ENCODE results near the gene DOC2A. TPM values are rescaled to one million over a fixed set of nuclear protein-coding genes. Genes with fewer than 3 reads are reported as not detected.

DOC2A gene
- total and polyA plus RNA-seq, 10 of the 15 experiments (the other 5 are each of a cell fraction or from before 2014, with no cell fraction given) = 0.06 to 0.17 (median 0.12) TPM; not detected in 6

DNA sequence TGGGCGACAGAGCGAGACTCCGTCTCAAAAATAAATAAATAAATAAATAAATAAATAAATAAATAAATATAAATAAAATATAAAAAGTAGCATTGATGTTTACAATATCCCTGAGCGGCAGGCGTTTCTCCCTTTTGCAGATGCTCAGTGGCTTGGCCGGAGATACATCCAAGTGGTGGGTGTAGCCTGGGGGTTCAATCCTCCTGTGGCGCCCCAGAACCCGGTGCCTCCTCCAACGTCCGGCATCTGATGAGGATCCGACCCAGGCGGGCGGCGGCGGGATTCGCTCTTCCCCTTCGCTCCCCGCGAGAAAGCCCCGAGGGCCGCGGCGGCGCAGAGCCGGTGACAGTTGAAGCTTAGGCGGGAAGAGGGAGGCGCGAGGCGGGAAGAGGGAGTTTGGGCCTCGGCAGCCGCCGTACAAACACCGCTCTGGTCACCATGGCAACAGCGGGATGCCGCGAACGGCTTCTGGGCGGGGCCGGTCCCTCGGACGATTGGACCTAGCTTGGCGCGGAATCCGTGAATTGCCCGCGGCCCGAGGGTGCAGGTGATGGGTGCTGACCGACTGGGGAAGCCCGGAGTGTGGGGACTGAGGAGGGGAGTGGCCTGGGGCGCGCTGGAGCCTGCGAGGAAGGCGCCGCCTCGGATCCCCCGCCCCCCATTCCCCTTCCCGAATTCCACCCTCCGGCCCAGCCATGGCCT is 42.0 kb upstream of the DOC2A start (continued):
- TF ChIP-seq, protein P1, sequence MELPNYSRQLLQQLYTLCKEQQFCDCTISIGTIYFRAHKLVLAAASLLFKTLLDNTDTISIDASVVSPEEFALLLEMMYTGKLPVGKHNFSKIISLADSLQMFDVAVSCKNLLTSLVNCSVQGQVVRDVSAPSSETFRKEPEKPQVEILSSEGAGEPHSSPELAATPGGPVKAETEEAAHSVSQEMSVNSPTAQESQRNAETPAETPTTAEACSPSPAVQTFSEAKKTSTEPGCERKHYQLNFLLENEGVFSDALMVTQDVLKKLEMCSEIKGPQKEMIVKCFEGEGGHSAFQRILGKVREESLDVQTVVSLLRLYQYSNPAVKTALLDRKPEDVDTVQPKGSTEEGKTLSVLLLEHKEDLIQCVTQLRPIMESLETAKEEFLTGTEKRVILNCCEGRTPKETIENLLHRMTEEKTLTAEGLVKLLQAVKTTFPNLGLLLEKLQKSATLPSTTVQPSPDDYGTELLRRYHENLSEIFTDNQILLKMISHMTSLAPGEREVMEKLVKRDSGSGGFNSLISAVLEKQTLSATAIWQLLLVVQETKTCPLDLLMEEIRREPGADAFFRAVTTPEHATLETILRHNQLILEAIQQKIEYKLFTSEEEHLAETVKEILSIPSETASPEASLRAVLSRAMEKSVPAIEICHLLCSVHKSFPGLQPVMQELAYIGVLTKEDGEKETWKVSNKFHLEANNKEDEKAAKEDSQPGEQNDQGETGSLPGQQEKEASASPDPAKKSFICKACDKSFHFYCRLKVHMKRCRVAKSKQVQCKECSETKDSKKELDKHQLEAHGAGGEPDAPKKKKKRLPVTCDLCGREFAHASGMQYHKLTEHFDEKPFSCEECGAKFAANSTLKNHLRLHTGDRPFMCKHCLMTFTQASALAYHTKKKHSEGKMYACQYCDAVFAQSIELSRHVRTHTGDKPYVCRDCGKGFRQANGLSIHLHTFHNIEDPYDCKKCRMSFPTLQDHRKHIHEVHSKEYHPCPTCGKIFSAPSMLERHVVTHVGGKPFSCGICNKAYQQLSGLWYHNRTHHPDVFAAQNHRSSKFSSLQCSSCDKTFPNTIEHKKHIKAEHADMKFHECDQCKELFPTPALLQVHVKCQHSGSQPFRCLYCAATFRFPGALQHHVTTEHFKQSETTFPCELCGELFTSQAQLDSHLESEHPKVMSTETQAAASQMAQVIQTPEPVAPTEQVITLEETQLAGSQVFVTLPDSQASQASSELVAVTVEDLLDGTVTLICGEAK (IDR thresholded peaks at IDR 0.05; ENCODE audit: borderline replicate concordance) = 0 out of 2 replicates have a peak, but pooled peaks have one; percentile 41
- no peak for TF ChIP-seq NFXL1 (IDR thresholded peaks at IDR 0.05; ENCODE audit: borderline replicate concordance)
- peak; percentile 53; the same call in 1 of the 2 replicates for TF ChIP-seq BACH1 (IDR thresholded peaks at IDR 0.05; ENCODE audit: borderline replicate concordance)
- peak; percentile 67 for TF ChIP-seq HCFC1 (IDR thresholded peaks at IDR 0.05; ENCODE audit: low read length)
- TF ChIP-seq WRNIP1 (IDR thresholded peaks at IDR 0.05; ENCODE audit: borderline replicate concordance, low read depth, low read length) = no peak
- TF ChIP-seq ATF7 (IDR thresholded peaks at IDR 0.05; ENCODE audit: low read depth) = no peak
- TF ChIP-seq, protein P2, sequence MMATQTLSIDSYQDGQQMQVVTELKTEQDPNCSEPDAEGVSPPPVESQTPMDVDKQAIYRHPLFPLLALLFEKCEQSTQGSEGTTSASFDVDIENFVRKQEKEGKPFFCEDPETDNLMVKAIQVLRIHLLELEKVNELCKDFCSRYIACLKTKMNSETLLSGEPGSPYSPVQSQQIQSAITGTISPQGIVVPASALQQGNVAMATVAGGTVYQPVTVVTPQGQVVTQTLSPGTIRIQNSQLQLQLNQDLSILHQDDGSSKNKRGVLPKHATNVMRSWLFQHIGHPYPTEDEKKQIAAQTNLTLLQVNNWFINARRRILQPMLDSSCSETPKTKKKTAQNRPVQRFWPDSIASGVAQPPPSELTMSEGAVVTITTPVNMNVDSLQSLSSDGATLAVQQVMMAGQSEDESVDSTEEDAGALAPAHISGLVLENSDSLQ (IDR thresholded peaks at IDR 0.05) = peak; percentile 70
- TF ChIP-seq, protein P3, sequence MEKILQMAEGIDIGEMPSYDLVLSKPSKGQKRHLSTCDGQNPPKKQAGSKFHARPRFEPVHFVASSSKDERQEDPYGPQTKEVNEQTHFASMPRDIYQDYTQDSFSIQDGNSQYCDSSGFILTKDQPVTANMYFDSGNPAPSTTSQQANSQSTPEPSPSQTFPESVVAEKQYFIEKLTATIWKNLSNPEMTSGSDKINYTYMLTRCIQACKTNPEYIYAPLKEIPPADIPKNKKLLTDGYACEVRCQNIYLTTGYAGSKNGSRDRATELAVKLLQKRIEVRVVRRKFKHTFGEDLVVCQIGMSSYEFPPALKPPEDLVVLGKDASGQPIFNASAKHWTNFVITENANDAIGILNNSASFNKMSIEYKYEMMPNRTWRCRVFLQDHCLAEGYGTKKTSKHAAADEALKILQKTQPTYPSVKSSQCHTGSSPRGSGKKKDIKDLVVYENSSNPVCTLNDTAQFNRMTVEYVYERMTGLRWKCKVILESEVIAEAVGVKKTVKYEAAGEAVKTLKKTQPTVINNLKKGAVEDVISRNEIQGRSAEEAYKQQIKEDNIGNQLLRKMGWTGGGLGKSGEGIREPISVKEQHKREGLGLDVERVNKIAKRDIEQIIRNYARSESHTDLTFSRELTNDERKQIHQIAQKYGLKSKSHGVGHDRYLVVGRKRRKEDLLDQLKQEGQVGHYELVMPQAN (conservative IDR thresholded peaks at IDR 0.05) = peak; percentile 95
- TF ChIP-seq, protein P4, sequence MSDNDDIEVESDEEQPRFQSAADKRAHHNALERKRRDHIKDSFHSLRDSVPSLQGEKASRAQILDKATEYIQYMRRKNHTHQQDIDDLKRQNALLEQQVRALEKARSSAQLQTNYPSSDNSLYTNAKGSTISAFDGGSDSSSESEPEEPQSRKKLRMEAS (IDR thresholded peaks at IDR 0.05; ENCODE audit: low read depth, low read length) = peak; percentile 86
- peak in 1 of 2 experiments; percentile 55; a peak in 2 of 4 replicates for TF ChIP-seq BHLHE40 (IDR thresholded peaks at IDR 0.05; ENCODE audit: borderline replicate concordance in 1 of 2, low read depth in 2 of 2, low read length in 1 of 2)
- TF ChIP-seq ETV6 (conservative IDR thresholded peaks at IDR 0.05 in 1 of 2, IDR thresholded peaks at IDR 0.05 in 1 of 2; ENCODE audit: borderline replicate concordance in 1 of 2, low read depth in 1 of 2) = no peak
- peak; percentile 58; the same call in 1 of the 2 replicates for TF ChIP-seq DPF2 (IDR thresholded peaks at IDR 0.05)
- 0 out of 2 replicates have a peak, but pooled peaks have one; percentile 2 for TF ChIP-seq TAF1 (IDR thresholded peaks at IDR 0.05; ENCODE audit: borderline replicate concordance, low read depth, low read length)
- TF ChIP-seq RUNX3 (IDR thresholded peaks at IDR 0.05; ENCODE audit: low read length) = peak; percentile 57
- TF ChIP-seq LARP7 (IDR thresholded peaks at IDR 0.05) = peak; percentile 90
- TF ChIP-seq IKZF1 (conservative IDR thresholded peaks at IDR 0.05) = peak; percentile 80
- TF ChIP-seq, protein P5, sequence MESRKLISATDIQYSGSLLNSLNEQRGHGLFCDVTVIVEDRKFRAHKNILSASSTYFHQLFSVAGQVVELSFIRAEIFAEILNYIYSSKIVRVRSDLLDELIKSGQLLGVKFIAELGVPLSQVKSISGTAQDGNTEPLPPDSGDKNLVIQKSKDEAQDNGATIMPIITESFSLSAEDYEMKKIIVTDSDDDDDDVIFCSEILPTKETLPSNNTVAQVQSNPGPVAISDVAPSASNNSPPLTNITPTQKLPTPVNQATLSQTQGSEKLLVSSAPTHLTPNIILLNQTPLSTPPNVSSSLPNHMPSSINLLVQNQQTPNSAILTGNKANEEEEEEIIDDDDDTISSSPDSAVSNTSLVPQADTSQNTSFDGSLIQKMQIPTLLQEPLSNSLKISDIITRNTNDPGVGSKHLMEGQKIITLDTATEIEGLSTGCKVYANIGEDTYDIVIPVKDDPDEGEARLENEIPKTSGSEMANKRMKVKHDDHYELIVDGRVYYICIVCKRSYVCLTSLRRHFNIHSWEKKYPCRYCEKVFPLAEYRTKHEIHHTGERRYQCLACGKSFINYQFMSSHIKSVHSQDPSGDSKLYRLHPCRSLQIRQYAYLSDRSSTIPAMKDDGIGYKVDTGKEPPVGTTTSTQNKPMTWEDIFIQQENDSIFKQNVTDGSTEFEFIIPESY (IDR thresholded peaks at IDR 0.05) = no peak
- TF ChIP-seq RB1 (IDR thresholded peaks at IDR 0.05; ENCODE audit: borderline replicate concordance) = peak; percentile 100
- TF ChIP-seq POLR2A (IDR thresholded peaks at IDR 0.05; ENCODE audit: low read depth, low read length) = peak; percentile 70
- TF ChIP-seq ZSCAN29 (IDR thresholded peaks at IDR 0.05) = no peak
- TF ChIP-seq BMI1 (IDR thresholded peaks at IDR 0.05; ENCODE audit: borderline replicate concordance) = peak; percentile 99

All from GM12878 (cell line).